OCI-LY1 (cell line): ENCODE data around the gene DDO.

Experiments used
- H2AFZ ChIP-seq: fragments of 200-600 bp; sonication (generic), shearing (Covaris generic); 2 replicates; pipeline ENCODE4 v1.6.0; 2014; ENCODE audit warnings: antibody characterized with exemption, mild to moderate bottlenecking, low read length
- H3F3A ChIP-seq: fragments of 200-600 bp; sonication (generic), shearing (Covaris generic); 2 replicates; pipeline ENCODE4 v1.6.0; 2014; ENCODE audit warnings: mild to moderate bottlenecking, antibody characterized with exemption, low read length, moderate library complexity; ENCODE audit not compliant: insufficient read depth
- H3K27ac ChIP-seq: fragments of 200-600 bp; sonication (generic); 2 replicates; pipeline ENCODE4 v1.5.1; 2014; ENCODE audit warnings: low read length, mixed run types, mild to moderate bottlenecking, low read depth; ENCODE audit not compliant: poor library complexity, severe bottlenecking
- H3K27me3 ChIP-seq: fragments of 200-600 bp; sonication (generic); 2 replicates; pipeline ENCODE4 v1.6.0; 2014; ENCODE audit warnings: antibody characterized with exemption, mild to moderate bottlenecking, low read length, moderate library complexity; ENCODE audit not compliant: insufficient read depth
- H3K36me3 ChIP-seq: fragments of 200-600 bp; sonication (generic); 2 replicates; pipeline ENCODE4 v1.6.1; 2014; ENCODE audit warnings: mild to moderate bottlenecking, antibody characterized with exemption, low read length, moderate library complexity, mixed read lengths; ENCODE audit not compliant: insufficient read depth
- H3K4me1 ChIP-seq: fragments of 200-600 bp; sonication (generic); 2 replicates; pipeline ENCODE4 v1.5.1; 2014; ENCODE audit warnings: mild to moderate bottlenecking, low read length, moderate library complexity; ENCODE audit not compliant: insufficient read depth, severe bottlenecking
- H3K4me2 ChIP-seq: fragments of 200-600 bp; sonication (generic), shearing (Covaris generic); 2 replicates; pipeline ENCODE4 v1.6.1; 2014; ENCODE audit warnings: low read length
- H3K4me3 ChIP-seq: fragments of 200-600 bp; sonication (generic); 2 replicates; pipeline ENCODE4 v1.5.1; 2014; ENCODE audit warnings: low read length, low read depth, mild to moderate bottlenecking, mixed read lengths; ENCODE audit not compliant: poor library complexity, severe bottlenecking
- H3K79me2 ChIP-seq: fragments of 200-600 bp; shearing (Covaris generic); 2 replicates; pipeline ENCODE4 v1.6.1; 2016; ENCODE audit warnings: mixed run types, low read length, mixed read lengths; ENCODE audit not compliant: insufficient read depth
- H3K9ac ChIP-seq: fragments of 200-600 bp; sonication (generic), shearing (Covaris generic); 2 replicates; pipeline ENCODE4 v1.6.1; 2014; ENCODE audit warnings: mild to moderate bottlenecking, low read length, mixed read lengths
- H3K9me2 ChIP-seq: fragments of 200-600 bp; sonication (generic), shearing (Covaris generic); 2 replicates; pipeline ENCODE4 v1.6.1; 2014; ENCODE audit warnings: low read depth, mild to moderate bottlenecking, low read length, mixed read lengths
- H3K9me3 ChIP-seq: fragments of 200-600 bp; shearing (Covaris generic); 2 replicates; pipeline ENCODE4 v1.6.1; 2014; ENCODE audit warnings: low read length, mixed read lengths
- H4K20me1 ChIP-seq: fragments of 200-600 bp; sonication (generic), shearing (Covaris generic); 2 replicates; pipeline ENCODE4 v1.6.0; 2016; ENCODE audit warnings: mild to moderate bottlenecking, low read length; ENCODE audit not compliant: insufficient read depth
- CTCF ChIP-seq: fragments of 200-600 bp; sonication (generic), shearing (Covaris generic); IDR thresholded peaks from 2 replicates; pipeline ENCODE4 v1.5.1; 2017; ENCODE audit warnings: mild to moderate bottlenecking, antibody characterized with exemption, low read length, moderate library complexity, mixed read lengths
- EZH2 ChIP-seq: fragments of 200-600 bp; sonication (generic), shearing (Covaris generic); IDR thresholded peaks from 2 replicates; pipeline ENCODE4 v1.8.0; 2017; ENCODE audit warnings: borderline replicate concordance, mixed run types, mild to moderate bottlenecking, antibody characterized with exemption, low read length, moderate library complexity, mixed read lengths

Gene DDO

GRCh38 chr6:110390404-110390803, 25.0 kb downstream of the DDO start:
- Histone ChIP-seq H3K27ac (no peak overlapping the region), H3K9me3 (no peaks in the 10 kb centered on the region), H3K9me2 (no peaks in the 10 kb centered on the region), H3K36me3 (no peaks in the 10 kb centered on the region), H3K4me3 (no peak overlapping the region), H3K4me1 (no peaks in the 10 kb centered on the region), H4K20me1 (no peaks in the 10 kb centered on the region), H3K27me3 (no peaks in the 10 kb centered on the region), H3K9ac (no peak overlapping the region), H3K4me2 (no peak overlapping the region), H3K79me2 (no peaks in the 10 kb centered on the region), H2AFZ (no peak overlapping the region), H3F3A (no peaks in the 10 kb centered on the region)
- no peak for TF ChIP-seq CTCF
- TF ChIP-seq EZH2: no peak

GRCh38 chr6:110389689-110390382, 25.5 kb downstream of the DDO start:
- Histone ChIP-seq H3K9me2 (no peaks in the 10 kb centered on the region), H3K79me2 (no peaks in the 10 kb centered on the region), H4K20me1 (no peaks in the 10 kb centered on the region), H3K9ac (no peak overlapping the region), H3K4me2 (no peak overlapping the region), H3K27ac (no peak overlapping the region), H3K36me3 (no peaks in the 10 kb centered on the region), H3K27me3 (no peaks in the 10 kb centered on the region), H3F3A (no peaks in the 10 kb centered on the region), H3K4me3 (no peak overlapping the region), H2AFZ (no peak overlapping the region), H3K9me3 (no peaks in the 10 kb centered on the region), H3K4me1 (no peaks in the 10 kb centered on the region)
- no peak for TF ChIP-seq EZH2
- TF ChIP-seq CTCF: no peak

GRCh38 chr6:110387986-110388385, 27.4 kb downstream of the DDO start:
- H3K27me3 ChIP-seq: no peaks in the 10 kb centered on the region
- no peaks in the 10 kb centered on the region for H4K20me1 ChIP-seq
- H3K36me3 ChIP-seq: no peaks in the 10 kb centered on the region

More at GRCh38 chr6:110387986-110388385, 27.4 kb downstream of the DDO start:
- Histone ChIP-seq H3K27ac (no peak overlapping the region), H3K9me3 (no peaks in the 10 kb centered on the region), H3K4me2 (no peak overlapping the region), H3K9me2 (no peaks in the 10 kb centered on the region), H3K4me3 (no peak overlapping the region), H3F3A (no peaks in the 10 kb centered on the region), H3K9ac (no peak overlapping the region), H3K4me1 (no peaks in the 10 kb centered on the region), H3K79me2 (no peaks in the 10 kb centered on the region), H2AFZ (no peak overlapping the region)
- no peak for TF ChIP-seq EZH2
- TF ChIP-seq CTCF: no peak
